Measurements from ENCODE around the gene PAQR7. TPM values are rescaled to one million over a fixed set of nuclear protein-coding genes. Genes with fewer than 3 reads are reported as not detected.
A peak's percentile ranks its signal among the peaks of the same experiment; 100 is the strongest.
"Not testable (repeated sequence)": the region's sequence is repeated elsewhere in the genome, so short reads cannot be mapped to it uniquely, and the experiment has no call there.

Gene PAQR7
- total RNA-seq, 2 experiments from 2014 or later: 4.1 to 4.2 TPM

GRCh38 chr1:25858494-25858893, 17.0 kb downstream of the PAQR7 start:
- Mint-ChIP-seq H3K4me3 (peak overlapping the region; percentile 86), H3K9me3 (no peaks in the 10 kb centered on the region), H3K4me1 (ENCODE audit: low read depth) (peaks cover 15% of the 10 kb centered on the region), H3K27ac (no peak overlapping the region), H3K36me3 (no peaks in the 10 kb centered on the region), H3K27me3 (no peaks in the 10 kb centered on the region)
- DNase-seq: no peak
- intact Hi-C loops (cut with micrococcal nuclease): loop anchor here (2.0 kb wide), 1 partner anchor 38 kb away; no protein-coding TSS in a partner anchor
- CTCF ChIA-PET: interaction anchor here (0.6 kb wide), 1 partner anchor 176 kb away, joined by 3 read pairs; no protein-coding TSS in a partner anchor
- POLR2A ChIA-PET: interaction anchor here (1.0 kb wide), 1 partner anchor 17 kb away, joined by 3 read pairs; the partner anchor contains the start of gene PAQR7

- H3K27me3 Mint-ChIP-seq: no peaks in the 10 kb centered on the region
- H3K4me1 Mint-ChIP-seq (ENCODE audit: low read depth): peaks cover 15% of the 10 kb centered on the region
- intact Hi-C loops (cut with micrococcal nuclease): no loop called here
- H3K27ac Mint-ChIP-seq: no peak overlapping the region
- ChIA-PET POLR2A (no interaction called here), CTCF (interaction anchor here (0.7 to 1.7 kb wide), 2 partner anchors 37 to 39 kb away, joined by 3 to 5 read pairs; partner anchors contain the start of gene MTFR1L)
- no peaks in the 10 kb centered on the region for H3K9me3 Mint-ChIP-seq
- no peak for DNase-seq
- H3K4me3 Mint-ChIP-seq: no peak overlapping the region
- no peaks in the 10 kb centered on the region for H3K36me3 Mint-ChIP-seq
Observed at GRCh38 chr1:25856856-25857255, 18.7 kb downstream of the PAQR7 start.

- H3K36me3 Mint-ChIP-seq: no peaks in the 10 kb centered on the region
- POLR2A ChIA-PET: no interaction called here
- intact Hi-C loops (cut with micrococcal nuclease): no loop called here
- no peaks in the 10 kb centered on the region for H3K27me3 Mint-ChIP-seq
- peaks cover 11% of the 10 kb centered on the region for H3K4me1 Mint-ChIP-seq (ENCODE audit: low read depth)
- H3K27ac Mint-ChIP-seq: no peak overlapping the region
- CTCF ChIA-PET: no interaction called here
- no peak overlapping the region for H3K4me3 Mint-ChIP-seq
- no peak for DNase-seq
- no peaks in the 10 kb centered on the region for H3K9me3 Mint-ChIP-seq
Observed at GRCh38 chr1:25854554-25854953, 21.0 kb downstream of the PAQR7 start.

- no peaks in the 10 kb centered on the region for H3K9me3 Mint-ChIP-seq
- ChIA-PET CTCF (no interaction called here), POLR2A (no interaction called here)
Observed at GRCh38 chr1:25848531-25848930, 27.0 kb downstream of the PAQR7 start.

GRCh38 chr1:25847929-25848328, 27.6 kb downstream of the PAQR7 start:
- POLR2A ChIA-PET: no interaction called here
- no peak for DNase-seq
- H3K27ac Mint-ChIP-seq: no peak overlapping the region
- no peaks in the 10 kb centered on the region for H3K36me3 Mint-ChIP-seq
- intact Hi-C loops (cut with micrococcal nuclease): no loop called here
- H3K4me3 Mint-ChIP-seq: no peak overlapping the region
- H3K9me3 Mint-ChIP-seq: no peaks in the 10 kb centered on the region
- CTCF ChIA-PET: no interaction called here
- H3K4me1 Mint-ChIP-seq (ENCODE audit: low read depth): peaks cover 8% of the 10 kb centered on the region
- H3K27me3 Mint-ChIP-seq: no peaks in the 10 kb centered on the region

More at GRCh38 chr1:25848531-25848930, 27.0 kb downstream of the PAQR7 start:
- H3K27ac Mint-ChIP-seq: no peak overlapping the region
- no peaks in the 10 kb centered on the region for H3K36me3 Mint-ChIP-seq
- H3K27me3 Mint-ChIP-seq: no peaks in the 10 kb centered on the region
- no peak overlapping the region for H3K4me3 Mint-ChIP-seq
- intact Hi-C loops (cut with micrococcal nuclease): no loop called here
- no peak for DNase-seq
- H3K4me1 Mint-ChIP-seq (ENCODE audit: low read depth): peaks cover 8% of the 10 kb centered on the region

GRCh38 chr1:25845664-25846063, 29.8 kb downstream of the PAQR7 start:
- intact Hi-C loops (cut with micrococcal nuclease): no loop called here
- CTCF ChIA-PET: no interaction called here

GRCh38 chr1:25844536-25845337, 30.8 kb downstream of the PAQR7 start:
- Mint-ChIP-seq H3K4me1 (ENCODE audit: low read depth) (peaks cover 8% of the 10 kb centered on the region), H3K36me3 (no peaks in the 10 kb centered on the region), H3K4me3 (no peak overlapping the region), H3K27me3 (no peaks in the 10 kb centered on the region), H3K27ac (no peak overlapping the region), H3K9me3 (peaks cover 4% of the 10 kb centered on the region)
- ChIA-PET POLR2A (interaction anchor here (1.5 kb wide), 1 partner anchor 51 kb away, joined by 5 read pairs; no protein-coding TSS in a partner anchor), CTCF (interaction anchor here (0.7 kb wide), 1 partner anchor 255 kb away, joined by 3 read pairs; no protein-coding TSS in a partner anchor)
- DNase-seq: no peak
- intact Hi-C loops (cut with micrococcal nuclease): no loop called here

More at GRCh38 chr1:25845664-25846063, 29.8 kb downstream of the PAQR7 start:
- H3K9me3 Mint-ChIP-seq: no peaks in the 10 kb centered on the region
- peaks cover 8% of the 10 kb centered on the region for H3K4me1 Mint-ChIP-seq (ENCODE audit: low read depth)
- DNase-seq: no peak
- no peak overlapping the region for H3K27ac Mint-ChIP-seq
- no peak overlapping the region for H3K4me3 Mint-ChIP-seq
- H3K36me3 Mint-ChIP-seq: no peaks in the 10 kb centered on the region
- no peaks in the 10 kb centered on the region for H3K27me3 Mint-ChIP-seq
- POLR2A ChIA-PET: interaction anchor here (1.5 kb wide), 1 partner anchor 50 kb away, joined by 5 read pairs; no protein-coding TSS in a partner anchor

- DNase-seq: no peak
- peaks cover 7% of the 10 kb centered on the region for H3K9me3 Mint-ChIP-seq
- H3K36me3 Mint-ChIP-seq: peaks cover 3% of the 10 kb centered on the region
- ChIA-PET POLR2A (no interaction called here), CTCF (interaction anchor here (1.6 kb wide), 1 partner anchor 52 kb away, joined by 4 read pairs; no protein-coding TSS in a partner anchor)
- H3K4me1 Mint-ChIP-seq (ENCODE audit: low read depth): peaks cover 8% of the 10 kb centered on the region
- intact Hi-C loops (cut with micrococcal nuclease): no loop called here
- H3K4me3 Mint-ChIP-seq: no peak overlapping the region
- no peak overlapping the region for H3K27ac Mint-ChIP-seq
- no peaks in the 10 kb centered on the region for H3K27me3 Mint-ChIP-seq
Observed at GRCh38 chr1:25843483-25843882, 32.0 kb downstream of the PAQR7 start.

- intact Hi-C loops (cut with micrococcal nuclease); H3K4me1 Mint-ChIP-seq (ENCODE audit: low read depth); DNase-seq; H3K27ac Mint-ChIP-seq; H3K36me3 Mint-ChIP-seq; POLR2A ChIA-PET; H3K27me3 Mint-ChIP-seq; H3K9me3 Mint-ChIP-seq; H3K4me3 Mint-ChIP-seq: not testable (repeated sequence)
- CTCF ChIA-PET: interaction anchor here (1.0 to 1.2 kb wide), 2 partner anchors 35 to 36 kb away, joined by 3 to 4 read pairs; partner anchors contain the start of gene PAQR7
Observed at GRCh38 chr1:25839808-25840207, 35.7 kb downstream of the PAQR7 start.

- no peak overlapping the region for H3K4me3 Mint-ChIP-seq
- no peak overlapping the region for H3K27ac Mint-ChIP-seq
- H3K36me3 Mint-ChIP-seq: peaks cover 12% of the 10 kb centered on the region
- DNase-seq: no peak
- POLR2A ChIA-PET: no interaction called here
- no peaks in the 10 kb centered on the region for H3K4me1 Mint-ChIP-seq (ENCODE audit: low read depth)
- peaks cover 7% of the 10 kb centered on the region for H3K9me3 Mint-ChIP-seq
- CTCF ChIA-PET: no interaction called here
- no peaks in the 10 kb centered on the region for H3K27me3 Mint-ChIP-seq
- intact Hi-C loops (cut with micrococcal nuclease): no loop called here
Observed at GRCh38 chr1:25837262-25837875, 38.1 kb downstream of the PAQR7 start.

- peaks cover 7% of the 10 kb centered on the region for H3K9me3 Mint-ChIP-seq
- ChIA-PET POLR2A (no interaction called here), CTCF (no interaction called here)
- peaks cover under 1% of the 10 kb centered on the region for H3K4me1 Mint-ChIP-seq (ENCODE audit: low read depth)
- no peak overlapping the region for H3K27ac Mint-ChIP-seq
- no peak overlapping the region for H3K4me3 Mint-ChIP-seq
- no peak for DNase-seq
- intact Hi-C loops (cut with micrococcal nuclease): no loop called here
- H3K36me3 Mint-ChIP-seq: peaks cover 13% of the 10 kb centered on the region
- no peaks in the 10 kb centered on the region for H3K27me3 Mint-ChIP-seq
Observed at GRCh38 chr1:25836695-25837094, 38.8 kb downstream of the PAQR7 start.

- no peak overlapping the region for H3K4me3 Mint-ChIP-seq
- H3K9me3 Mint-ChIP-seq: peaks cover 3% of the 10 kb centered on the region
- intact Hi-C loops (cut with micrococcal nuclease): no loop called here
- CTCF ChIA-PET: interaction anchor here (0.9 kb wide), 1 partner anchor 61 kb away, joined by 3 read pairs; no protein-coding TSS in a partner anchor
- no peak overlapping the region for H3K27ac Mint-ChIP-seq
- peaks cover 2% of the 10 kb centered on the region for H3K4me1 Mint-ChIP-seq (ENCODE audit: low read depth)
- POLR2A ChIA-PET: no interaction called here
- H3K36me3 Mint-ChIP-seq: peaks cover 27% of the 10 kb centered on the region
- no peaks in the 10 kb centered on the region for H3K27me3 Mint-ChIP-seq
- no peak for DNase-seq
Observed at GRCh38 chr1:25834894-25835293, 40.6 kb downstream of the PAQR7 start.

All from activated CD4-positive, alpha-beta memory T cell treated with anti-CD3 and anti-CD28 coated beads for 36 hours (primary cell).